Neural crest cell (in vitro differentiated cells): ENCODE results near the gene CPVL. TPM values are rescaled to one million over a fixed set of nuclear protein-coding genes. Genes with fewer than 3 reads are reported as not detected.

Experiments used
- DNase-seq: peaks from one replicate; pipeline ENCODE4 v3.0.0; 2021; ENCODE audit warnings: low read depth, mixed read lengths, low spot score
- H3K27ac Mint-ChIP-seq: one replicate; pipeline ENCODE4 v1.8.0; 2021; ENCODE audit warnings: mild to moderate bottlenecking, mixed read lengths; ENCODE audit not compliant: unreplicated experiment
- H3K27me3 Mint-ChIP-seq: 2 replicates; pipeline ENCODE4 v1.8.0; 2021; ENCODE audit warnings: low read depth, mild to moderate bottlenecking, mixed read lengths
- H3K36me3 Mint-ChIP-seq: 2 replicates; pipeline ENCODE4 v1.8.0; 2021; ENCODE audit warnings: low read depth, mild to moderate bottlenecking, mixed read lengths
- H3K4me1 Mint-ChIP-seq: 2 replicates; pipeline ENCODE4 v1.8.0; 2021; ENCODE audit warnings: mixed read lengths
- H3K4me3 Mint-ChIP-seq: one replicate; pipeline ENCODE4 v1.8.0; 2021; ENCODE audit warnings: mild to moderate bottlenecking, mixed read lengths
- H3K9me3 Mint-ChIP-seq: 2 replicates; pipeline ENCODE4 v1.8.0; 2021; ENCODE audit warnings: mixed read lengths
- total RNA-seq: library from RNA; stranded (reverse); gene quantifications from 2 replicates; pipeline ENCODE4 v1.2.1, GENCODE V29; 2021
- TF ChIP-seq, protein P1 (sequence below): fragments of 200-600 bp; sonication (generic); conservative IDR thresholded peaks from 2 replicates; pipeline ENCODE4 v1.5.0; 2021; ENCODE audit warnings: antibody characterized with exemption, mild to moderate bottlenecking

Gene CPVL
- total RNA-seq, 1 donor from 2014 or later = 31.3 TPM

DNA sequence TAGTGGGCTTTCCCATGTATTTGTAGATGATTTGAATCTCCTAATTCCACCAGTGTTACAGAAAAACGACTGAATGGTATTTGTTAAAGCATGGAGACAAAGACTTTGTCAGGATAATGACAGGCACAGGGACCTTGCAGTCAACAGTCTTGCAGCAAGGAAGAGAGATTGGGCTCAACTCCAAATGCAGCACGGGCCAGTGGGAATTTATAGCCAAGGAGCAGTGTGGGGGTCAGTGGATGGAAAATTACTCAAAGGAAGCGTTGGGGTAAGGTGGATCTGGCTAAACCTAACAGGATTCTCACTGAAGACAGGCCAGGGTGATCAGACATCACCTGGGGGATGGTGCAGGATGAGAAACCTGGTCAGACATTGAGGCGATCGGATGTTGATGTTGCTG, 24.3 kb downstream of the CPVL start:
- H3K27ac Mint-ChIP-seq = no peak overlapping the region
- H3K4me1 Mint-ChIP-seq = no peaks in the 10 kb centered on the region

DNA sequence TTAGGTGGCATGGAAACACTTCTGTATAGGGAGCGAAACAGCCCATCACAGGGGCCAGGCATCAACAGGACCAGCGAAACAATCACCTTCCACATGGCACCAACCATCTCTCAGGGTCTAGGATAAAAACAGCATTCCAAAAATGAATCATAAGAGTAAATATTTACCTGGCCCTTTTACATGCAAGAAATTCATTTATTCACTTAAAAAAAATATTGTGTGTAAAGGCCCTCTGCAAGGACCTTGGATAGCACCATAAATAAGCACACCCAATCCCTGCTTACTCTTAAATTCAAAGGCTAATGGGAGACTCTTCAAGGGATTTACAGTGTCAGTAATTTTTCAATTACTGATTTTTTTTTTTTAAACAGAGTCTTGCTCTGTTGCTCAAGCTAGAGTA, 25.4 kb downstream of the CPVL start:
- no peaks in the 10 kb centered on the region for H3K9me3 Mint-ChIP-seq
- H3K27me3 Mint-ChIP-seq = no peaks in the 10 kb centered on the region
- no peak overlapping the region for H3K27ac Mint-ChIP-seq
- H3K4me1 Mint-ChIP-seq = peaks cover 4% of the 10 kb centered on the region
- H3K36me3 Mint-ChIP-seq = no peaks in the 10 kb centered on the region
- DNase-seq = no peak
- no peak overlapping the region for H3K4me3 Mint-ChIP-seq
- TF ChIP-seq, protein P1, sequence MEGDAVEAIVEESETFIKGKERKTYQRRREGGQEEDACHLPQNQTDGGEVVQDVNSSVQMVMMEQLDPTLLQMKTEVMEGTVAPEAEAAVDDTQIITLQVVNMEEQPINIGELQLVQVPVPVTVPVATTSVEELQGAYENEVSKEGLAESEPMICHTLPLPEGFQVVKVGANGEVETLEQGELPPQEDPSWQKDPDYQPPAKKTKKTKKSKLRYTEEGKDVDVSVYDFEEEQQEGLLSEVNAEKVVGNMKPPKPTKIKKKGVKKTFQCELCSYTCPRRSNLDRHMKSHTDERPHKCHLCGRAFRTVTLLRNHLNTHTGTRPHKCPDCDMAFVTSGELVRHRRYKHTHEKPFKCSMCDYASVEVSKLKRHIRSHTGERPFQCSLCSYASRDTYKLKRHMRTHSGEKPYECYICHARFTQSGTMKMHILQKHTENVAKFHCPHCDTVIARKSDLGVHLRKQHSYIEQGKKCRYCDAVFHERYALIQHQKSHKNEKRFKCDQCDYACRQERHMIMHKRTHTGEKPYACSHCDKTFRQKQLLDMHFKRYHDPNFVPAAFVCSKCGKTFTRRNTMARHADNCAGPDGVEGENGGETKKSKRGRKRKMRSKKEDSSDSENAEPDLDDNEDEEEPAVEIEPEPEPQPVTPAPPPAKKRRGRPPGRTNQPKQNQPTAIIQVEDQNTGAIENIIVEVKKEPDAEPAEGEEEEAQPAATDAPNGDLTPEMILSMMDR = no peak

More for the DNA sequence above, 24.3 kb downstream of the CPVL start:
- no peak for DNase-seq
- Mint-ChIP-seq H3K36me3 (no peaks in the 10 kb centered on the region), H3K9me3 (no peaks in the 10 kb centered on the region), H3K4me3 (no peak overlapping the region), H3K27me3 (no peaks in the 10 kb centered on the region)
- TF ChIP-seq, protein P1 = no peak

DNA sequence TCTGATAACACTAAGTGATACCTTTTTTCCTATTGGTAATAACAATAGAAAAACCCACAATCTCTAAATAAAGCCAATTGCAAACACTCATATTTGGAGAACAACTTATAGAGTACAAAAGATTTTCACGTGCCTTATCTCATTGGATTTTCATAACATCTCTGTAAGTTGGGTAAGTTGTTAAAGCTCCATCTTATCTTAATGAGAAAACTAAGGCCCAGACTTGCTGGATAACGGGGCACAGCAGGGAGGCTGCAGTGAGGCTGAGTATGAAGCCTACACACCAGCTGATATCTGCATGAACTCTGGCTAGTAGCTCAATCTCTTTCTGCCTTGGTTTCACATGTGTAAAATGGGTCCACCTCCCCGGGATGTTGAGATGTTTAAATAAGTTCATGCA, 26.8 kb downstream of the CPVL start:
- H3K4me1 Mint-ChIP-seq = peaks cover 4% of the 10 kb centered on the region
- DNase-seq = no peak
- no peak overlapping the region for H3K27ac Mint-ChIP-seq

DNA sequence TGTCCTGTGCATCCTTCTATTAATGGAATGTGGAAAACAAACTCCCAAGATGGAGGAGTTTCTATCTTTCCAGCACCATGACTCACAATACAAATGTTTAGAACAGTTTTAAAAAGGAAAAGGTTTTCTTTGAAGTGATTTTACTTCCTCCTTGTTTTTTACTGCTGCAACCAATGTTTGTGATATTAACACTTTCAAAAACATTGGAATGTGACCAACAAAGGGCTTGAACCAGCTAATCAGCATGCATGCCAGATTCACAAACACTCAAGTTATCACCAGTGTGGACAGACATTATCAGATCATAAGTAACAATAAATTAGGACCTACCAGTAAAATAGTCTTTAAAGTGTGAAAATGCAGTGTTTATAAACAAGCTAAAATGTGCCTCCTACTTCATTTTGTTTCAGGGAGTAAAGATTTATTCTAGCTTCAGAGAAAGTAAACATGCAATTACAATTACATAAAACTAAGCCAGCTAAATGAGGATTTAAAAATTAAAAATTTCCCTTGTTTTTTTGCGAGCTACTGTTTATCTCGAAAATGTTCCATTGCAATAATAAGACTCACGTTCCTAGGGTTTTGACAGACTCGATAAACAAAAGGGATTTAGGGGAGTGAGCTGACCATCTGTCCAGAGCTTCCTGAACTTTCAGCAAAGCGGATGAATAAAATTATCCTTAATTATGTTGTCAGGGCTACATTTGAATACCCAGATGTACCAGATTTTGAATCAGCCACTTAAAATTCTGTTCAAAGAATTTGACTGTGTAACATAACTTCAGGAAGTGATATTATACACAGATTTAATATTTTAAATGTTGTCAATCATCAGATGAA, 29.8 kb downstream of the CPVL start:
- TF ChIP-seq, protein P1 = no peak
- no peak overlapping the region for H3K4me3 Mint-ChIP-seq
- H3K27ac Mint-ChIP-seq = no peak overlapping the region
- H3K27me3 Mint-ChIP-seq = no peaks in the 10 kb centered on the region
- no peaks in the 10 kb centered on the region for H3K9me3 Mint-ChIP-seq
- no peaks in the 10 kb centered on the region for H3K36me3 Mint-ChIP-seq
- H3K4me1 Mint-ChIP-seq = peaks cover 15% of the 10 kb centered on the region
- no peak for DNase-seq

More for the DNA sequence above, 26.8 kb downstream of the CPVL start:
- TF ChIP-seq, protein P1 = no peak
- Mint-ChIP-seq H3K27me3 (no peaks in the 10 kb centered on the region), H3K4me3 (no peak overlapping the region), H3K9me3 (no peaks in the 10 kb centered on the region), H3K36me3 (no peaks in the 10 kb centered on the region)

DNA sequence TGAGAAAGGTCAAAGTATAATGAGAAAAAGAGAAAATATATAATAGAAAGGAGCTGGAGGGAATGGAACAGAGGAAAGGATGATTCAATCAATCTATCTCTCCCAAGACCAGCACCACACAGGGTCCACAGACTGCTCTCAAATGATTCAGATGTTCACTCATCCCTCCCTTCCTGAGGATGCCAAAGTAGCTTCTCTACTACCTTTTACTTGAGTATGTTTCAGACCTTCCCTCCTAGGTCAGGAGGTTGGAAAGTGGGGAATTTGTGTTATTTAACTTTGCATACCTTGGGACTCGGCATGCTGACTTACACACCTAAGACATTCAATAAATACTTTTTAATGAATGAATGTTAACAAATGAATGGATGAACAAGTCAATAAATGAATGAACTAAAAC, 30.6 kb downstream of the CPVL start:
- no peaks in the 10 kb centered on the region for H3K27me3 Mint-ChIP-seq
- no peak for DNase-seq
- peaks cover 2% of the 10 kb centered on the region for H3K36me3 Mint-ChIP-seq
- H3K4me1 Mint-ChIP-seq = peaks cover 15% of the 10 kb centered on the region
- no peak overlapping the region for H3K4me3 Mint-ChIP-seq
- H3K9me3 Mint-ChIP-seq = no peaks in the 10 kb centered on the region
- no peak overlapping the region for H3K27ac Mint-ChIP-seq
- TF ChIP-seq, protein P1 = no peak
